Neural progenitor cell (in vitro differentiated cells): ENCODE measurements around the gene TGM2.

ENCODE experiments used
- EZH2 ChIP-seq: fragments of 200-600 bp; sonication (generic); IDR thresholded peaks from 2 replicates; pipeline ENCODE4 v1.6.1; 2017; ENCODE audit warnings: antibody characterized with exemption, mild to moderate bottlenecking, moderate library complexity
- EZH2phosphoT487 ChIP-seq: fragments of 200-600 bp; sonication (generic); IDR thresholded peaks from 2 replicates; pipeline ENCODE4 v1.6.1; 2017; ENCODE audit warnings: antibody characterized with exemption
- TF ChIP-seq, protein P1 (sequence below): fragments of 200-600 bp; sonication (generic); IDR thresholded peaks from 2 replicates; pipeline ENCODE4 v1.5.1; 2017; ENCODE audit warnings: antibody characterized with exemption, mild to moderate bottlenecking

DNA sequence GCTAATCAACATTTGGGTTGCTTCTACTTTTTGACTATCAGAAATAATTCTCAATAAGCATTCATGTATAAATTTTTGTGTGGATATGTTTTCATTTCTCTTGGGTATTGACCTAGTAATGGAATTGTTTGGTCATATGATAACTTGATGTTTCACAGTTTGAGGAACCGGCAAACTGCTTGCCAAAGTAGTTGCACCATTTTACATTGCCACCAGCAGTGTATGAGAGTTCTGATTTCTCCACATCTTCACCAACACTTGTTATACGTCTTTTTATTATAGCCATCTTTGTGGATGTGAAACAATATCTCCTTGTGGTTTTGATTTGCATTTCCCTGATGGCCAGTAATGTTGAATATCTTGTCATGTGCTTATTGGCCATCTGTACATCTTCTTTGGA lies 42.6 kb upstream of the TGM2 start:
- TF ChIP-seq, protein P1, sequence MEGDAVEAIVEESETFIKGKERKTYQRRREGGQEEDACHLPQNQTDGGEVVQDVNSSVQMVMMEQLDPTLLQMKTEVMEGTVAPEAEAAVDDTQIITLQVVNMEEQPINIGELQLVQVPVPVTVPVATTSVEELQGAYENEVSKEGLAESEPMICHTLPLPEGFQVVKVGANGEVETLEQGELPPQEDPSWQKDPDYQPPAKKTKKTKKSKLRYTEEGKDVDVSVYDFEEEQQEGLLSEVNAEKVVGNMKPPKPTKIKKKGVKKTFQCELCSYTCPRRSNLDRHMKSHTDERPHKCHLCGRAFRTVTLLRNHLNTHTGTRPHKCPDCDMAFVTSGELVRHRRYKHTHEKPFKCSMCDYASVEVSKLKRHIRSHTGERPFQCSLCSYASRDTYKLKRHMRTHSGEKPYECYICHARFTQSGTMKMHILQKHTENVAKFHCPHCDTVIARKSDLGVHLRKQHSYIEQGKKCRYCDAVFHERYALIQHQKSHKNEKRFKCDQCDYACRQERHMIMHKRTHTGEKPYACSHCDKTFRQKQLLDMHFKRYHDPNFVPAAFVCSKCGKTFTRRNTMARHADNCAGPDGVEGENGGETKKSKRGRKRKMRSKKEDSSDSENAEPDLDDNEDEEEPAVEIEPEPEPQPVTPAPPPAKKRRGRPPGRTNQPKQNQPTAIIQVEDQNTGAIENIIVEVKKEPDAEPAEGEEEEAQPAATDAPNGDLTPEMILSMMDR, result no peak
- no peak for TF ChIP-seq EZH2
- no peak for TF ChIP-seq EZH2phosphoT487
